ENCODE measurements around the gene CDH23.

CDH23 gene

GRCh38 chr10:71442859-71443570 is 46.3 kb downstream of the CDH23 start:
- TF ChIP-seq CTCF (conservative IDR thresholded peaks at IDR 0.05; ENCODE audit: low read depth, low read length): no peak
- DNase-seq (ENCODE audit: low read depth): no peak
- no peak overlapping the region for H3K4me3 ChIP-seq (ENCODE audit: low read depth, low read length)

GRCh38 chr10:71443676-71444075 is 47.0 kb downstream of the CDH23 start:
- DNase-seq (ENCODE audit: low read depth): no peak
- TF ChIP-seq CTCF (conservative IDR thresholded peaks at IDR 0.05; ENCODE audit: low read depth, low read length): no peak

GRCh38 chr10:71444284-71445054 is 47.7 kb downstream of the CDH23 start:
- no peak overlapping the region for H3K4me3 ChIP-seq (ENCODE audit: low read depth, low read length)
- DNase-seq (ENCODE audit: low read depth): no peak
- TF ChIP-seq CTCF (conservative IDR thresholded peaks at IDR 0.05; ENCODE audit: low read depth, low read length): no peak

More at GRCh38 chr10:71443676-71444075, 47.0 kb downstream of the CDH23 start:
- no peak overlapping the region for H3K4me3 ChIP-seq (ENCODE audit: low read depth, low read length)

- DNase-seq (ENCODE audit: low read depth): no peak
- H3K4me3 ChIP-seq (ENCODE audit: low read depth, low read length): no peak overlapping the region
- TF ChIP-seq CTCF (conservative IDR thresholded peaks at IDR 0.05; ENCODE audit: low read depth, low read length): no peak
These were observed 51.0 kb downstream of the CDH23 start for GRCh38 chr10:71447676-71448075.

GRCh38 chr10:71448146-71448545 is 51.4 kb downstream of the CDH23 start:
- H3K4me3 ChIP-seq (ENCODE audit: low read depth, low read length): no peak overlapping the region
- DNase-seq (ENCODE audit: low read depth): no peak
- TF ChIP-seq CTCF (conservative IDR thresholded peaks at IDR 0.05; ENCODE audit: low read depth, low read length): no peak

- no peak for TF ChIP-seq CTCF (conservative IDR thresholded peaks at IDR 0.05; ENCODE audit: low read depth, low read length)
- DNase-seq (ENCODE audit: low read depth): no peak
- no peak overlapping the region for H3K4me3 ChIP-seq (ENCODE audit: low read depth, low read length)
These were observed 52.3 kb downstream of the CDH23 start for GRCh38 chr10:71449026-71449425.

All from choroid plexus epithelial cell (primary cell).